GM18870 (cell line): ENCODE results near the gene LRRC63.

ENCODE experiments used
- ATAC-seq: cut with Tn5 transposase; IDR thresholded peaks from one replicate; pipeline ENCODE4 v1.9.1; 2021; ENCODE audit warnings: moderate library complexity; ENCODE audit not compliant: unreplicated experiment

Gene LRRC63

DNA sequence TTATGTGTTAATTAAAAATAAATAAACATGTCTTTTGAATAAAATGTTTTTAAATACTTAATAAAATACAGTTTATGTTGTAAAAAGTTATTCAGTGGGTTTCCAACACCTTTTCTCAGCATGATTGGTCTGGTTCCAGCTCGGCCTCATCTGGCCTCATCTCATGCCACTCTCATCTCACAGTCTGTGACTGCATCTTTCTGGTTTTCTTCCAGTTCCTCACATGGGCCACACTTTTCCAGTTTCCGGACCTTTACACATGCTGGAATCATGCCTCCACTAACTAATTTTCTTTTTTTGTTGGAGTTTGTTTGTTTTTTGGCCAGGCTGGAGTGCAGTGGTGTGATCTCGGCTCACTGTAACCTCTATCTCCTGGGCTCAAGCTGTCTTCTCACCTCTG is 92.8 kb downstream of the LRRC63 start:
- ATAC-seq = no peak

DNA sequence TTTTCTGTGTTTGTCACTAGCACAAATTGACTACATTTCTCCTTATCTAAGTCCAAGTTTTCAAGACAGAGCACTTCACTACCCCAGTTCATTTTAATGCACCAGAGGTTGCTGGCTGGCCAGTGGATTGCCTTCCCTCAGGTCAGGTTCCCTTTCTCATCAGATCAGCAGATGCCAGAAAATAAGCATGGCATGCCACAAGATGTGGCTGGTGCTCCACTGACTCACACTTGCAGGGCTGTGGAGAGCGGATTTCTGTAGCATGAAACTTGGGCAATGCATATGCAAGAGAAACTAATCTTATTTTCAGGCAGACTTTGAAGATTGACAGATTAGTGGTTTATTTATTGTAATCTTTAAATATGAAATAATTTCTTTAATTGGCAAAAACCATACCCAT is 95.8 kb downstream of the LRRC63 start:
- ATAC-seq = no peak

GRCh38 chr13:46310066-46310465 is 98.3 kb downstream of the LRRC63 start:
- no peak for ATAC-seq

DNA sequence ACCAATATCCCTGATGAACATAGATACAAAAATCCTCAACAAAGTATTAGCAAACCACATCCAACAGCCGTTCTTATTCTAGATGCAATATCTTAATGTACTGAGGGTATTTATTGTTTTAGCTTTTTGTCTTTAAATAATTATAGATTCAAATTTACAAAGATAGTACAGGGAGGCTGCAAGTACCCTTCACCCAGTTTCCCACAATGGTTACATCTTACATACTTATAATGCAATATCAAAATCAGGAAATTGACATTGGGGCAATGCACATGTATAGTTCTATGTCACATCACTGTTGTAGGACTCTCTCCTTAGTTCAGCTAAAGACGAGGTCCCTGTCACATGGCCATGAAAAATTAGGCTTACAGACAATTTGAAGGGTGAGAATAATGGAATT is 99.5 kb downstream of the LRRC63 start:
- no peak for ATAC-seq

- ATAC-seq = no peak
Observed at GRCh38 chr13:46313024-46313423, 101.3 kb downstream of the LRRC63 start.

GRCh38 chr13:46313432-46314257 is 101.9 kb downstream of the LRRC63 start:
- no peak for ATAC-seq

- ATAC-seq = no peak
Observed at GRCh38 chr13:46314587-46314986, 102.9 kb downstream of the LRRC63 start.

- no peak for ATAC-seq
Observed at GRCh38 chr13:46315036-46315435, 103.3 kb downstream of the LRRC63 start.

DNA sequence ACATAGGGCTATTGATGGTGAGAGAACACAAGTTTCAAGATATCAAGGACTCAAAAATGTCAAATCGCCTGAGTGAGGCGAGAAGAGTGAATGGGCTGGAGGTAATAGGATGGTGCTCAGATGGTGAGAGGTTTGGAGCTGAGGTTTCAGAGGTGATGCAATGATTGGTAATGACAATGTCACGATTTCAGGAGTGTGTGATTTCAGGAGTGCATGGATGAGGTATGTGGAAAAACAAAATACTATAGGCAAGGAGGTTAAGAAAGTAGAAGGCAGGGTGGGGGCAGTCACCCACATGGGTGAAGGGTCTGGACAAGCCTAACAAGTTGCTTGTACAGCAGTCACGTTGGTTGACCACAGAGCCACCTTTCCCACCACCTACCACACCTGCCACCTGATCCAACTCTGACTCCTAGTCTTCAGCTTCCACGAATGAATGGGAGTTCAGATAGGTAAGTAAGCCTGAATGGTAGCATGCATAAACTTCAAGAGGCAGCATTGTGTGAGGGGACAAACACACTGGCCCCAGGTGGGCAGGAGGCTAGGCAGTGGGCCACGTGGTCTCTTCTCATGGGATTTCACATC is 103.9 kb downstream of the LRRC63 start:
- ATAC-seq = no peak

- ATAC-seq = no peak
Observed at GRCh38 chr13:46317120-46317519, 105.4 kb downstream of the LRRC63 start.

- no peak for ATAC-seq
Observed at GRCh38 chr13:46318986-46319385, 107.3 kb downstream of the LRRC63 start.

DNA sequence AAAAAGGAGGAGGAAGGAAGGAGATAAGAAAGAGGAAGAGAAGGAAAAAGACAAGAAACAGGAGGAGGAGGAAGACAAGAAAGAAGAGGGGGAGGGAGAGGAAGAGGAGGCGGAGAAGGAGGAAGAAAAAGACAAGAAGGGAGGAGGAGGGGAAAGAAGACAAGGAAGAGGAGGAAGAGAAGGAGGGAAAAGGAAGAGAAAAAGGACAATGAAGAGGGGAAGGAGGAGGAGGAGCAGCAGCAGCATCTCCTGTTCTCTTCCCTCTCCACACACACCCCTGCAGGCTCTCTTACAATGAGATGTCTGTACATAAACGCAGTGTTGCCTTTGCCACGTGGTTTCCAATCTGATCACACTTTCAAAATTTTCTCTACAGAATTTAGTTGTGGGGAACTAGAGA is 108.7 kb downstream of the LRRC63 start:
- no peak for ATAC-seq

DNA sequence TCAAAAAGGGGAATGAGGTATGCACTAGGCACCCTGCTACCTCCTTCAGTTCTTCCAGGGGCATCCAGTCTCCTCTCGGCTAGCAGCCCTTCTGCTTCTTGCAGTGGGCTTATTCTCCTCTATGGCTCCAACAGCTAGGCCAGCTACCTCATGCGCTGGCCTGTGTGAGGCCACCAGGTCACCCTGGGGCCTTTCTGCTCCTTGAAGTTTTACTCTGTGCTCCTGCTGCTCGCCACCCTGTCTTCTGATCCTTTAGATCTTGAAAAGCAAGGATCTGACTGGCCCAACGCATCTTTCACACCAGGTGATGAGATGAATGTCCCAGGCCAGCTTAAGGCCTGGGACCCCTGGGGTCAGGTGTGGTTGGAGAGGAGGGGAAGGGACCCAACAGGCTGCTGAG is 109.1 kb downstream of the LRRC63 start:
- ATAC-seq = no peak

GRCh38 chr13:46321494-46322225 is 109.9 kb downstream of the LRRC63 start:
- no peak for ATAC-seq

DNA sequence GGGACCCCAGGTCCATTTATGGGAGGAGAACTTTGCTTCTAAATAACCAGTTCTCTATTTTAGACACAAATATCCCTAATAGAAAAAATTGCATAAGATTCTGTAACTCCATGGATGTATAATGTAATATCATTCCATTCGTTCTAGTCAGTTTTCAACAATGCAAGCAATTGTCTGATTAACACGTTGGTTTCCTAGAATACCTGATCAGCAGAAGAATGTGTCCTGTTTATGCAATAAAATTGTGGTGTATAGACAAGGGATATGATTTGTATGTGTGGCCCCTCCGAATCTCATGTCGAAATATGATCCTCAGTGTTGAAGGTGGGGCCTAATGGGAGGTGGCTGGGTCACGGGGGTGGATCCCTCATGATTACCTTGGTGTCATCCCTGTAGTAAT is 113.2 kb downstream of the LRRC63 start:
- ATAC-seq = no peak
